HEK293 (cell line): ENCODE measurements around the gene KLRC3.

Experiments
- CTCF ChIA-PET: fragments of 350-600 bp; formaldehyde crosslinking; extraction: SDS; loops from one replicate; lab custom pipeline; 2021; ENCODE audit warnings: antibody characterized with exemption; lab: Yijun Ruan, JAX
- POLR2A ChIA-PET: fragments of 300-600 bp; formaldehyde crosslinking; extraction: SDS; loops from one replicate; lab custom pipeline; 2020; ENCODE audit warnings: antibody characterized with exemption, inconsistent platforms; lab: Yijun Ruan, JAX
- H3K27ac ChIP-seq: fragments of 200-500 bp; sonication (Bioruptor generic); 2 replicates; pipeline ENCODE4 v1.5.1; 2014; ENCODE audit warnings: low read depth, low read length, control low read depth, inconsistent platforms; ENCODE audit errors: extremely low read depth
- H3K36me3 ChIP-seq, 2 experiments: fragments of 200-500 bp in 1 of 2; sonication (Bioruptor generic) in 1 of 2; 1 replicate in 1 of 2; 2 replicates in 1 of 2; pipeline ENCODE4 v1.5.1; 2014 to 2017; ENCODE audit warnings: inconsistent platforms in 2 of 2, low read length in 2 of 2; ENCODE audit not compliant: control insufficient read depth in 2 of 2, insufficient read depth in 1 of 2
- H3K4me1 ChIP-seq: fragments of 200-500 bp; sonication (Bioruptor generic); 2 replicates; pipeline ENCODE4 v1.5.1; 2014; ENCODE audit warnings: mild to moderate bottlenecking, low read length, inconsistent platforms; ENCODE audit not compliant: control insufficient read depth, insufficient read depth
- H3K4me3 ChIP-seq: 2 replicates; pipeline ENCODE4 v1.5.1; 2011; ENCODE audit warnings: low read depth, mild to moderate bottlenecking, control low read depth, low read length, moderate library complexity
- H3K9me3 ChIP-seq: fragments of 200-500 bp; sonication (Bioruptor generic); 2 replicates; pipeline ENCODE4 v1.5.1; 2014; ENCODE audit warnings: low read depth, low read length, inconsistent platforms; ENCODE audit not compliant: control insufficient read depth, insufficient read depth
- FEZF1 ChIP-seq: fragments of 450-650 bp; formaldehyde crosslinking; IDR thresholded peaks from 2 replicates; pipeline ENCODE4 v1.5.1; 2016; ENCODE audit warnings: missing biosample characterization, missing genetic modification characterization
- KLF1 ChIP-seq: fragments of 450-650 bp; formaldehyde crosslinking; IDR thresholded peaks from 2 replicates; pipeline ENCODE4 v1.5.1; 2016; ENCODE audit warnings: missing biosample characterization, missing genetic modification characterization
- KLF8 ChIP-seq: fragments of 450-650 bp; formaldehyde crosslinking; IDR thresholded peaks from 2 replicates; pipeline ENCODE4 v1.5.1; 2016; ENCODE audit warnings: missing biosample characterization, missing genetic modification characterization
- SP2 ChIP-seq: fragments of 450-650 bp; formaldehyde crosslinking; IDR thresholded peaks from 2 replicates; pipeline ENCODE4 v1.5.1; 2016; ENCODE audit warnings: missing biosample characterization, missing genetic modification characterization
- TRIM28 ChIP-seq: IDR thresholded peaks from 2 replicates; pipeline ENCODE4 v1.6.1; 2011; ENCODE audit warnings: low read length, control low read depth, borderline replicate concordance
- ZBTB48 ChIP-seq: fragments of 450-650 bp; formaldehyde crosslinking; IDR thresholded peaks from 2 replicates; pipeline ENCODE4 v1.5.1; 2016; ENCODE audit warnings: missing biosample characterization, missing genetic modification characterization
- ZNF138 ChIP-seq: fragments of 450-650 bp; formaldehyde crosslinking; IDR thresholded peaks from 2 replicates; pipeline ENCODE4 v1.5.1; 2016; ENCODE audit warnings: missing biosample characterization, missing genetic modification characterization, borderline replicate concordance
- ZNF169 ChIP-seq: fragments of 450-650 bp; formaldehyde crosslinking; IDR thresholded peaks from 2 replicates; pipeline ENCODE4 v1.5.1; 2016; ENCODE audit warnings: missing biosample characterization, missing genetic modification characterization
- ZNF184 ChIP-seq: fragments of 450-650 bp; IDR thresholded peaks from 2 replicates; pipeline ENCODE4 v1.5.1; 2018; ENCODE audit warnings: missing biosample characterization, mild to moderate bottlenecking, missing genetic modification characterization
- ZNF2 ChIP-seq: fragments of 450-650 bp; formaldehyde crosslinking; IDR thresholded peaks from 2 replicates; pipeline ENCODE4 v1.5.1; 2016; ENCODE audit warnings: missing biosample characterization, missing genetic modification characterization
- ZNF404 ChIP-seq: fragments of 450-650 bp; formaldehyde crosslinking; IDR thresholded peaks from 2 replicates; pipeline ENCODE4 v1.5.1; 2017; ENCODE audit warnings: missing biosample characterization, missing genetic modification characterization
- ZNF529 ChIP-seq: fragments of 450-650 bp; formaldehyde crosslinking; IDR thresholded peaks from 2 replicates; pipeline ENCODE4 v1.5.1; 2017; ENCODE audit warnings: missing genetic modification characterization, missing biosample characterization; ENCODE audit not compliant: insufficient replicate concordance
- ZNF596 ChIP-seq: fragments of 450-650 bp; IDR thresholded peaks from 2 replicates; pipeline ENCODE4 v1.5.0; 2018; ENCODE audit warnings: missing biosample characterization, mild to moderate bottlenecking, missing genetic modification characterization, moderate library complexity
- ZNF626 ChIP-seq: fragments of 450-650 bp; sonication (Bioruptor Pico); formaldehyde crosslinking; IDR thresholded peaks from 2 replicates; pipeline ENCODE4 v1.5.1; 2018; ENCODE audit warnings: missing biosample characterization, missing genetic modification characterization, inconsistent platforms
- ZNF629 ChIP-seq: fragments of 450-650 bp; formaldehyde crosslinking; IDR thresholded peaks from 2 replicates; pipeline ENCODE4 v1.5.1; 2017; ENCODE audit warnings: missing biosample characterization, missing genetic modification characterization
- ZNF664 ChIP-seq: fragments of 450-650 bp; formaldehyde crosslinking; IDR thresholded peaks from 2 replicates; pipeline ENCODE4 v1.5.1; 2016; ENCODE audit warnings: missing biosample characterization, missing genetic modification characterization
- ZSCAN30 ChIP-seq: fragments of 450-650 bp; IDR thresholded peaks from 2 replicates; pipeline ENCODE4 v1.5.1; 2018; ENCODE audit warnings: missing biosample characterization, mild to moderate bottlenecking, missing genetic modification characterization, moderate library complexity
- TF ChIP-seq, protein P1 (sequence below): fragments of 450-650 bp; formaldehyde crosslinking; conservative IDR thresholded peaks from 2 replicates; pipeline ENCODE4 v1.5.1; 2016; ENCODE audit warnings: low read depth, missing biosample characterization, missing genetic modification characterization
- TF ChIP-seq, protein P2 (sequence below): fragments of 450-650 bp; formaldehyde crosslinking; IDR thresholded peaks from 2 replicates; pipeline ENCODE4 v1.5.1; 2016; ENCODE audit warnings: missing biosample characterization, missing genetic modification characterization, low read depth
- TF ChIP-seq, protein P3 (sequence below): fragments of 450-650 bp; formaldehyde crosslinking; IDR thresholded peaks from 2 replicates; pipeline ENCODE4 v1.5.1; 2016; ENCODE audit warnings: missing biosample characterization, missing genetic modification characterization
- TF ChIP-seq, protein P4 (sequence below): fragments of 450-650 bp; formaldehyde crosslinking; IDR thresholded peaks from 2 replicates; pipeline ENCODE4 v1.5.1; 2017; ENCODE audit warnings: missing biosample characterization, missing genetic modification characterization
- TF ChIP-seq, protein P5 (sequence below): fragments of 450-650 bp; formaldehyde crosslinking; IDR thresholded peaks from 2 replicates; pipeline ENCODE4 v1.5.1; 2016; ENCODE audit warnings: missing biosample characterization, missing genetic modification characterization
- TF ChIP-seq, protein P6 (sequence below): fragments of 450-650 bp; formaldehyde crosslinking; IDR thresholded peaks from 2 replicates; pipeline ENCODE4 v1.5.1; 2016; ENCODE audit warnings: missing biosample characterization, missing genetic modification characterization
- TF ChIP-seq, protein P7 (sequence below): fragments of 450-650 bp; formaldehyde crosslinking; IDR thresholded peaks from 2 replicates; pipeline ENCODE4 v1.5.1; 2017; ENCODE audit warnings: missing biosample characterization, missing genetic modification characterization

KLRC3 gene

DNA sequence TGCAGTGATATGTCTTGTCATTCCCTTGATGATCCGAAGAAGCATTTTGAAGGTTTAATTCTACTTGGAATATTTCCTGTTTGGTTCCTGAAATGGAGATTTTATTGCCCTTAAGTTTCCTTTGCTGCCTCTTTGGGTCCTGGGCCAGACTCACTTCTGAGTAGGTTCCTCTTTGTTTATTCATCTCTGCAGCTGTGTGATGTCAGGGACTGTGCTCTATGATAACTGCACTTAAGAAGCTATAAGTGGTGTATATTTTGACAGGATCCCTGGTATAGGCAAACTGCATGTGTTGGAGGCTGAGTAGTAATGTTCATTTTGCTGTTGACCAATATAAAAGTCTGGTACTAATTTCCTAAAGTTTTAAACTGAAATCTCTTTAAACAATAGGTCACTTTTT lies 11.0 kb downstream of the KLRC3 start, which contains the start of gene KLRC4:
Gene KLRC4 (minus strand): TSS at position 366 of the 400 bp plus-strand sequence. CDS start 182 bp downstream, at position 184.
- Histone ChIP-seq H3K27ac (no peak within 1 kb of the TSS), H3K4me1 (peaks cover 7% of the 10 kb centered on the region), H3K9me3 (no peaks in the 10 kb centered on the region), H3K4me3 (no peak within 1 kb of the TSS), H3K36me3 (no peaks in the 10 kb centered on the region)
- POLR2A ChIA-PET = no interaction called here
- CTCF ChIA-PET = no interaction called here
- TF ChIP-seq KLF8 (tag by site-specific recombination) = no peak
- TF ChIP-seq ZNF596 = no peak
- no peak for TF ChIP-seq SP2 (tag by site-specific recombination)
- TF ChIP-seq ZNF138 (tag by site-specific recombination) = no peak
- no peak for TF ChIP-seq KLF1 (tag by site-specific recombination)
- no peak for TF ChIP-seq ZNF626 (tag by site-specific recombination)
- TF ChIP-seq ZNF404 = no peak
- no peak for TF ChIP-seq ZNF184 (tag by site-specific recombination)
- TF ChIP-seq TRIM28 = 0 out of 2 replicates have a peak, but pooled peaks have one; percentile 31
- TF ChIP-seq ZBTB48 = peak; percentile 98
- TF ChIP-seq FEZF1 (tag by site-specific recombination) = peak; percentile 51
- TF ChIP-seq, protein P1, sequence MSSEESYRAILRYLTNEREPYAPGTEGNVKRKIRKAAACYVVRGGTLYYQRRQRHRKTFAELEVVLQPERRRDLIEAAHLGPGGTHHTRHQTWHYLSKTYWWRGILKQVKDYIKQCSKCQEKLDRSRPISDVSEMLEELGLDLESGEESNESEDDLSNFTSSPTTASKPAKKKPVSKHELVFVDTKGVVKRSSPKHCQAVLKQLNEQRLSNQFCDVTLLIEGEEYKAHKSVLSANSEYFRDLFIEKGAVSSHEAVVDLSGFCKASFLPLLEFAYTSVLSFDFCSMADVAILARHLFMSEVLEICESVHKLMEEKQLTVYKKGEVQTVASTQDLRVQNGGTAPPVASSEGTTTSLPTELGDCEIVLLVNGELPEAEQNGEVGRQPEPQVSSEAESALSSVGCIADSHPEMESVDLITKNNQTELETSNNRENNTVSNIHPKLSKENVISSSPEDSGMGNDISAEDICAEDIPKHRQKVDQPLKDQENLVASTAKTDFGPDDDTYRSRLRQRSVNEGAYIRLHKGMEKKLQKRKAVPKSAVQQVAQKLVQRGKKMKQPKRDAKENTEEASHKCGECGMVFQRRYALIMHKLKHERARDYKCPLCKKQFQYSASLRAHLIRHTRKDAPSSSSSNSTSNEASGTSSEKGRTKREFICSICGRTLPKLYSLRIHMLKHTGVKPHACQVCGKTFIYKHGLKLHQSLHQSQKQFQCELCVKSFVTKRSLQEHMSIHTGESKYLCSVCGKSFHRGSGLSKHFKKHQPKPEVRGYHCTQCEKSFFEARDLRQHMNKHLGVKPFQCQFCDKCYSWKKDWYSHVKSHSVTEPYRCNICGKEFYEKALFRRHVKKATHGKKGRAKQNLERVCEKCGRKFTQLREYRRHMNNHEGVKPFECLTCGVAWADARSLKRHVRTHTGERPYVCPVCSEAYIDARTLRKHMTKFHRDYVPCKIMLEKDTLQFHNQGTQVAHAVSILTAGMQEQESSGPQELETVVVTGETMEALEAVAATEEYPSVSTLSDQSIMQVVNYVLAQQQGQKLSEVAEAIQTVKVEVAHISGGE (tag by site-specific recombination) = no peak
- 0 out of 2 replicates have a peak, but pooled peaks have one; percentile 31 for TF ChIP-seq ZSCAN30 (tag by site-specific recombination)

DNA sequence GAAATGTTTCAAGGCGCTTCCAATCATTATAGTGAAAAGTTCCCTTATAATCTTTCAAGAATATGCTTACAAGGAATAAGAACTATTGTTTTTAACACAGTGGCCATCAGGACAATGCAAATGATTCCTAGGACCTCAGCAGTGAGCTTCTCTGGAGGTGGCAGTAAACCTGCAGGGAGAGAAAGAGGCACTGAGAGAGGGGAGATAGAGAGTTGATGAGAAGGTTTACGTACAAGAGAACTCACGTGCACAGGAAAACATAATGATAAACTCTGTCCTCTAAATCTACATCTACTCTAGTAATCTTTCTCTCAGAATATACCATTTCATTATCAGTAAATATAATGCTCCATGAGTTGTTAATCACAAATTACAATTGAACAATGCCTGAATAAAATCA lies 11.6 kb downstream of the KLRC3 start:
- TF ChIP-seq ZNF664 (tag by site-specific recombination) (no peak), ZNF169 (tag by site-specific recombination) (no peak), ZNF404 (no peak), ZNF529 (tag by site-specific recombination) (no peak), ZNF2 (tag by site-specific recombination) (no peak), ZNF629 (tag by site-specific recombination) (no peak)
- TF ChIP-seq, protein P2, sequence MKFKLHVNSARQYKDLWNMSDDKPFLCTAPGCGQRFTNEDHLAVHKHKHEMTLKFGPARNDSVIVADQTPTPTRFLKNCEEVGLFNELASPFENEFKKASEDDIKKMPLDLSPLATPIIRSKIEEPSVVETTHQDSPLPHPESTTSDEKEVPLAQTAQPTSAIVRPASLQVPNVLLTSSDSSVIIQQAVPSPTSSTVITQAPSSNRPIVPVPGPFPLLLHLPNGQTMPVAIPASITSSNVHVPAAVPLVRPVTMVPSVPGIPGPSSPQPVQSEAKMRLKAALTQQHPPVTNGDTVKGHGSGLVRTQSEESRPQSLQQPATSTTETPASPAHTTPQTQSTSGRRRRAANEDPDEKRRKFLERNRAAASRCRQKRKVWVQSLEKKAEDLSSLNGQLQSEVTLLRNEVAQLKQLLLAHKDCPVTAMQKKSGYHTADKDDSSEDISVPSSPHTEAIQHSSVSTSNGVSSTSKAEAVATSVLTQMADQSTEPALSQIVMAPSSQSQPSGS (tag by site-specific recombination) = no peak
- TF ChIP-seq, protein P3, sequence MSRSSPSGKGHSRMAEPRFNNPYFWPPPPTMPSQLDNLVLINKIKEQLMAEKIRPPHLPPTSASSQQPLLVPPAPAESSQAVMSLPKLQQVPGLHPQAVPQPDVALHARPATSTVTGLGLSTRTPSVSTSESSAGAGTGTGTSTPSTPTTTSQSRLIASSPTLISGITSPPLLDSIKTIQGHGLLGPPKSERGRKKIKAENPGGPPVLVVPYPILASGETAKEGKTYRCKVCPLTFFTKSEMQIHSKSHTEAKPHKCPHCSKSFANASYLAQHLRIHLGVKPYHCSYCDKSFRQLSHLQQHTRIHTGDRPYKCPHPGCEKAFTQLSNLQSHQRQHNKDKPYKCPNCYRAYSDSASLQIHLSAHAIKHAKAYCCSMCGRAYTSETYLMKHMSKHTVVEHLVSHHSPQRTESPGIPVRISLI = no peak
- TF ChIP-seq, protein P4, sequence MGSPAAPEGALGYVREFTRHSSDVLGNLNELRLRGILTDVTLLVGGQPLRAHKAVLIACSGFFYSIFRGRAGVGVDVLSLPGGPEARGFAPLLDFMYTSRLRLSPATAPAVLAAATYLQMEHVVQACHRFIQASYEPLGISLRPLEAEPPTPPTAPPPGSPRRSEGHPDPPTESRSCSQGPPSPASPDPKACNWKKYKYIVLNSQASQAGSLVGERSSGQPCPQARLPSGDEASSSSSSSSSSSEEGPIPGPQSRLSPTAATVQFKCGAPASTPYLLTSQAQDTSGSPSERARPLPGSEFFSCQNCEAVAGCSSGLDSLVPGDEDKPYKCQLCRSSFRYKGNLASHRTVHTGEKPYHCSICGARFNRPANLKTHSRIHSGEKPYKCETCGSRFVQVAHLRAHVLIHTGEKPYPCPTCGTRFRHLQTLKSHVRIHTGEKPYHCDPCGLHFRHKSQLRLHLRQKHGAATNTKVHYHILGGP (tag by site-specific recombination) = no peak
- TF ChIP-seq, protein P5, sequence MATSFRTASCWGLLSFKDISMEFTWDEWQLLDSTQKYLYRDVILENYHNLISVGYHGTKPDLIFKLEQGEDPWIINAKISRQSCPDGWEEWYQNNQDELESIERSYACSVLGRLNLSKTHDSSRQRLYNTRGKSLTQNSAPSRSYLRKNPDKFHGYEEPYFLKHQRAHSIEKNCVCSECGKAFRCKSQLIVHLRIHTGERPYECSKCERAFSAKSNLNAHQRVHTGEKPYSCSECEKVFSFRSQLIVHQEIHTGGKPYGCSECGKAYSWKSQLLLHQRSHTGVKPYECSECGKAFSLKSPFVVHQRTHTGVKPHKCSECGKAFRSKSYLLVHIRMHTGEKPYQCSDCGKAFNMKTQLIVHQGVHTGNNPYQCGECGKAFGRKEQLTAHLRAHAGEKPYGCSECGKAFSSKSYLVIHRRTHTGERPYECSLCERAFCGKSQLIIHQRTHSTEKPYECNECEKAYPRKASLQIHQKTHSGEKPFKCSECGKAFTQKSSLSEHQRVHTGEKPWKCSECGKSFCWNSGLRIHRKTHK (tag by site-specific recombination) = no peak
- TF ChIP-seq, protein P6, sequence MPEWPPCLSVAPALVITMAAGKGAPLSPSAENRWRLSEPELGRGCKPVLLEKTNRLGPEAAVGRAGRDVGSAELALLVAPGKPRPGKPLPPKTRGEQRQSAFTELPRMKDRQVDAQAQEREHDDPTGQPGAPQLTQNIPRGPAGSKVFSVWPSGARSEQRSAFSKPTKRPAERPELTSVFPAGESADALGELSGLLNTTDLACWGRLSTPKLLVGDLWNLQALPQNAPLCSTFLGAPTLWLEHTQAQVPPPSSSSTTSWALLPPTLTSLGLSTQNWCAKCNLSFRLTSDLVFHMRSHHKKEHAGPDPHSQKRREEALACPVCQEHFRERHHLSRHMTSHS (tag by site-specific recombination) = no peak
- TF ChIP-seq, protein P7, sequence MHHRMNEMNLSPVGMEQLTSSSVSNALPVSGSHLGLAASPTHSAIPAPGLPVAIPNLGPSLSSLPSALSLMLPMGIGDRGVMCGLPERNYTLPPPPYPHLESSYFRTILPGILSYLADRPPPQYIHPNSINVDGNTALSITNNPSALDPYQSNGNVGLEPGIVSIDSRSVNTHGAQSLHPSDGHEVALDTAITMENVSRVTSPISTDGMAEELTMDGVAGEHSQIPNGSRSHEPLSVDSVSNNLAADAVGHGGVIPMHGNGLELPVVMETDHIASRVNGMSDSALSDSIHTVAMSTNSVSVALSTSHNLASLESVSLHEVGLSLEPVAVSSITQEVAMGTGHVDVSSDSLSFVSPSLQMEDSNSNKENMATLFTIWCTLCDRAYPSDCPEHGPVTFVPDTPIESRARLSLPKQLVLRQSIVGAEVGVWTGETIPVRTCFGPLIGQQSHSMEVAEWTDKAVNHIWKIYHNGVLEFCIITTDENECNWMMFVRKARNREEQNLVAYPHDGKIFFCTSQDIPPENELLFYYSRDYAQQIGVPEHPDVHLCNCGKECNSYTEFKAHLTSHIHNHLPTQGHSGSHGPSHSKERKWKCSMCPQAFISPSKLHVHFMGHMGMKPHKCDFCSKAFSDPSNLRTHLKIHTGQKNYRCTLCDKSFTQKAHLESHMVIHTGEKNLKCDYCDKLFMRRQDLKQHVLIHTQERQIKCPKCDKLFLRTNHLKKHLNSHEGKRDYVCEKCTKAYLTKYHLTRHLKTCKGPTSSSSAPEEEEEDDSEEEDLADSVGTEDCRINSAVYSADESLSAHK (tag by site-specific recombination) = no peak
- H3K4me3 ChIP-seq = no peak overlapping the region

More for the DNA sequence above, 11.6 kb downstream of the KLRC3 start:
- Histone ChIP-seq H3K9me3 (no peaks in the 10 kb centered on the region), H3K4me1 (peaks cover 7% of the 10 kb centered on the region), H3K36me3 (no peaks in the 10 kb centered on the region), H3K27ac (no peak overlapping the region)
- ChIA-PET CTCF (no interaction called here), POLR2A (no interaction called here)
